GM19193 (cell line): ENCODE results near the gene CCDC183.
A peak's percentile ranks its signal among the peaks of the same experiment; 100 is the strongest.

Experiments used
- POLR2A ChIP-seq: IDR thresholded peaks from 4 replicates; pipeline ENCODE4 v1.6.1; 2011; ENCODE audit not compliant: insufficient read depth, insufficient read length; ENCODE audit errors: extremely low read depth

The CCDC183 gene

GRCh38 chr9:136794281-136794999 lies 1.7 kb upstream of the CCDC183 start:
- TF ChIP-seq POLR2A: no peak

- no peak for TF ChIP-seq POLR2A
Measured at GRCh38 chr9:136795000-136795348, 1.2 kb upstream of the CCDC183 start.

- no peak for TF ChIP-seq POLR2A
Measured at GRCh38 chr9:136798708-136799078, 2.6 kb downstream of the CCDC183 start.

- no peak for TF ChIP-seq POLR2A
Measured at GRCh38 chr9:136799079-136799853, 3.1 kb downstream of the CCDC183 start.

GRCh38 chr9:136799854-136800657 lies 3.9 kb downstream of the CCDC183 start:
- TF ChIP-seq POLR2A: peak; percentile 32

- no peak for TF ChIP-seq POLR2A
Measured at GRCh38 chr9:136802321-136802720, 6.2 kb downstream of the CCDC183 start.

GRCh38 chr9:136803551-136804508 lies 7.7 kb downstream of the CCDC183 start:
- TF ChIP-seq POLR2A: no peak

GRCh38 chr9:136804509-136805206 lies 8.5 kb downstream of the CCDC183 start:
- TF ChIP-seq POLR2A: no peak

GRCh38 chr9:136805207-136805740 lies 9.1 kb downstream of the CCDC183 start:
- no peak for TF ChIP-seq POLR2A

GRCh38 chr9:136806067-136806466 lies 9.9 kb downstream of the CCDC183 start:
- TF ChIP-seq POLR2A: no peak

- no peak for TF ChIP-seq POLR2A
Measured at GRCh38 chr9:136806631-136807201, 10.6 kb downstream of the CCDC183 start.

- peak; percentile 91 for TF ChIP-seq POLR2A
Measured at GRCh38 chr9:136807281-136808074, 11.3 kb downstream of the CCDC183 start, which contains the start of gene RABL6. TSS of gene RABL6 (plus strand) at chr9:136807948. CDS start at chr9:136808197, 249 bp downstream.
